Inferior parietal cortex (tissue), 1 donor: ENCODE data around the gene DBNL.

ENCODE experiments used
- DNase-seq: peaks from one replicate; pipeline ENCODE4 v3.0.0-alpha.2; 2016; ENCODE audit errors: extremely low spot score

The DBNL gene

DNA sequence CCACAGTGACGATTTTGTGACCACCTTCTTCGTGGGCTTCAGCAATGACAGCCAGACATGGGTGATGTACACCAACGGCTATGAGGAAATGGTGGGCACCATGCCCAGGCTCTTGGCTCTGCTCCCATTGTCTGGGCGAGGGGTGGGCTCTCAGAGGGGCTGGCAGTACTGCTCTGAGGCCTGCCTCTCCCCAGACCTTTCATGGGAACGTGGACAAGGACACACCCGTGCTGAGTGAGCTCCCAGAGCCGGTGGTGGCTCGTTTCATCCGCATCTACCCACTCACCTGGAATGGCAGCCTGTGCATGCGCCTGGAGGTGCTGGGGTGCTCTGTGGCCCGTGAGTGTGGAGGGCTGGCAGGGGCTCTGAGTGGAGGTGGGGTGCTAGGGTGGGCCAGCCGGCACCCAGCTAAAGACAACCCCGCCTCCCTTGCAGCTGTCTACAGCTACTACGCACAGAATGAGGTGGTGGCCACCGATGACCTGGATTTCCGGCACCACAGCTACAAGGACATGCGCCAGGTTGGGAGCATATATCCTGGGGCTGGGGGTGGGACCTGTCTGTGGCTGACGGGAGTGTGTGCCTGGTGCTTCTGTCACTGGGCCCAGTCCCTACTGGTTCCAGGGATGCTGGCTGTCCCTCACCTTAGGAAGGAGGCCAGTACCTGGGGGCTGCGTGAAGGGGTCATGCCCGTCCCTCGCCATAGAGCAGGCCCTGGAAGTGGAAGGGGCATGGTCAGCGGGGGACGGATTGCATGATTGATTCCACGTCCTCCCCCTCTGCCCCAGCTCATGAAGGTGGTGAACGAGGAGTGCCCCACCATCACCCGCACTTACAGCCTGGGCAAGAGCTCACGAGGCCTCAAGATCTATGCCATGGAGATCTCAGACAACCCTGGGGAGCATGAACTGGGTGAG is 66.5 kb downstream of the DBNL start:
- DNase-seq = no peak
